ENCODE results near the gene RAD23A. TPM values are rescaled to one million over a fixed set of nuclear protein-coding genes. Genes with fewer than 3 reads are reported as not detected.

RAD23A gene
- total and polyA plus RNA-seq, 10 of the 15 experiments (the other 5 are each of a cell fraction or from before 2014, with no cell fraction given): 8.8 to 198 (median 119) TPM

DNA sequence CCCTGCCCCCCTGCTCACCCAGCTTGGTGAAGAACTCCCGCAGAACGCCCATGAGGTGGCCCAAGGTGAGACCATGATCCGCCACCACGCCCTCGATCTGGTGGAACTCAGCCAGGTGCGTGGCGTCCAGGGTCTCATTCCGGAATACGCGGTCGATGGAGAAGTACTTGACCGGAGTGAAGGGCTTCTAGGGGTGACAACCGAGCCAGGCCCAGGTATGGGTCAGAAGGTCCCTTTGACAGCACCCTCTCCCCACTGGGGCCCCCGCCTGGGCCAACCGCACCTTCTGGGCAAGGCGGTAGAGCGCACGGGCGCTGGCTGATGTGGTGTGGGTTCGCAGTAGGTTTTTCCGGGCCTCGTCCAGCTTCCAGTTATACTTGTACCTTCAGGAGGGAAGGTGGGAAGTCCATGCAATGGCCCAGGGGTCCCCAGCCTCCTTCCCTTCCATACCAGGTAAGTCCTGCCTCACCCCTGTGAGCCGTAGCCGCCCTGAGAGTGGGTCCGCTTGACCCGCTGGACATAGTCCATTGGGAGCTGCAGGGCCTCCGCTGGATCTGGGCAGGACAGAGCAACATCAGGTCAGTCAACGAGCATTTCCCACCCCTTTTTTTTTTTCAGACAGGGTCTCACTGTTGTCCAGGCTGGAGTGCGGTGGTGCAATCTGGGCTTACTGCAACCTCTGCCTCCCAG is 20.9 kb upstream of the RAD23A start:
- in situ Hi-C loops (cut with MboI) (no loop called here), intact Hi-C loops (cut with micrococcal nuclease; ENCODE audit: unreplicated experiment) (no loop called here)
- Histone ChIP-seq H3K27ac (ENCODE audit: control insufficient read depth, insufficient read depth) (no peak overlapping the region), H3K4me2 (ENCODE audit: control insufficient read depth, insufficient read depth) (no peak overlapping the region), H3K9ac (ENCODE audit: control insufficient read depth, insufficient read depth, low read length) (no peak overlapping the region), H3K27me3 (replicated peaks in 1 of 2; ENCODE audit: control insufficient read depth in 2 of 2, insufficient read depth in 2 of 2, low read length in 1 of 2) (no peaks in the 10 kb centered on the region), H3K4me3 (no peak overlapping the region), H4K20me1 (ENCODE audit: control insufficient read depth, insufficient read depth) (no peaks in the 10 kb centered on the region; the same call in 1 of the 2 replicates), H2AFZ (ENCODE audit: control insufficient read depth, low read depth, low read length) (no peak overlapping the region), H3K36me3 (ENCODE audit: control insufficient read depth in 2 of 2, insufficient read depth in 2 of 2, low read length in 1 of 2) (peaks cover 25 to 34% of the 10 kb centered on the region in 2 experiments), H3K9me3 (replicated peaks; ENCODE audit: control insufficient read depth, insufficient read depth, low read length) (no peaks in the 10 kb centered on the region), H3K79me2 (ENCODE audit: control insufficient read depth, insufficient read depth, low read length) (no peaks in the 10 kb centered on the region), H3K4me1 (ENCODE audit: control insufficient read depth, insufficient read depth, low read length) (no peaks in the 10 kb centered on the region)
- SMC1A ChIA-PET (ENCODE audit: uncharacterized antibody, unreplicated experiment): no interaction called here
- RAD21 ChIA-PET (ENCODE audit: unreplicated experiment): no interaction called here
- no peak for ATAC-seq
- no TSS peak for BruUV-seq (replicated peaks)
- FAIRE-seq: no peak
- no peak for DNase-seq (ENCODE audit: low read depth, low spot score)
- POLR2A ChIA-PET: no interaction called here
- TF ChIP-seq, protein P1, sequence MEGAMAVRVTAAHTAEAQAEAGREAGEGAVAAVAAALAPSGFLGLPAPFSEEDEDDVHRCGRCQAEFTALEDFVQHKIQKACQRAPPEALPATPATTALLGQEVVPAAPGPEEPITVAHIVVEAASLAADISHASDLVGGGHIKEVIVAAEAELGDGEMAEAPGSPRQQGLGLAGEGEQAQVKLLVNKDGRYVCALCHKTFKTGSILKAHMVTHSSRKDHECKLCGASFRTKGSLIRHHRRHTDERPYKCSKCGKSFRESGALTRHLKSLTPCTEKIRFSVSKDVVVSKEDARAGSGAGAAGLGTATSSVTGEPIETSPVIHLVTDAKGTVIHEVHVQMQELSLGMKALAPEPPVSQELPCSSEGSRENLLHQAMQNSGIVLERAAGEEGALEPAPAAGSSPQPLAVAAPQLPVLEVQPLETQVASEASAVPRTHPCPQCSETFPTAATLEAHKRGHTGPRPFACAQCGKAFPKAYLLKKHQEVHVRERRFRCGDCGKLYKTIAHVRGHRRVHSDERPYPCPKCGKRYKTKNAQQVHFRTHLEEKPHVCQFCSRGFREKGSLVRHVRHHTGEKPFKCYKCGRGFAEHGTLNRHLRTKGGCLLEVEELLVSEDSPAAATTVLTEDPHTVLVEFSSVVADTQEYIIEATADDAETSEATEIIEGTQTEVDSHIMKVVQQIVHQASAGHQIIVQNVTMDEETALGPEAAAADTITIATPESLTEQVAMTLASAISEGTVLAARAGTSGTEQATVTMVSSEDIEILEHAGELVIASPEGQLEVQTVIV (IDR thresholded peaks at IDR 0.05; ENCODE audit: borderline replicate concordance, partially characterized antibody): no peak
- no peak for TF ChIP-seq MTA3 (IDR thresholded peaks at IDR 0.05; ENCODE audit: borderline replicate concordance, low read length)
- no peak for TF ChIP-seq POU2F2 (IDR thresholded peaks at IDR 0.05; ENCODE audit: borderline replicate concordance, low read depth, low read length)
- TF ChIP-seq TAF1 (IDR thresholded peaks at IDR 0.05; ENCODE audit: borderline replicate concordance, low read depth, low read length): no peak
- no peak for TF ChIP-seq KDM1A (IDR thresholded peaks at IDR 0.05; ENCODE audit: borderline replicate concordance)
- no peak for TF ChIP-seq TBL1XR1 (IDR thresholded peaks at IDR 0.05; ENCODE audit: low read depth, low read length)
- TF ChIP-seq, protein P2, sequence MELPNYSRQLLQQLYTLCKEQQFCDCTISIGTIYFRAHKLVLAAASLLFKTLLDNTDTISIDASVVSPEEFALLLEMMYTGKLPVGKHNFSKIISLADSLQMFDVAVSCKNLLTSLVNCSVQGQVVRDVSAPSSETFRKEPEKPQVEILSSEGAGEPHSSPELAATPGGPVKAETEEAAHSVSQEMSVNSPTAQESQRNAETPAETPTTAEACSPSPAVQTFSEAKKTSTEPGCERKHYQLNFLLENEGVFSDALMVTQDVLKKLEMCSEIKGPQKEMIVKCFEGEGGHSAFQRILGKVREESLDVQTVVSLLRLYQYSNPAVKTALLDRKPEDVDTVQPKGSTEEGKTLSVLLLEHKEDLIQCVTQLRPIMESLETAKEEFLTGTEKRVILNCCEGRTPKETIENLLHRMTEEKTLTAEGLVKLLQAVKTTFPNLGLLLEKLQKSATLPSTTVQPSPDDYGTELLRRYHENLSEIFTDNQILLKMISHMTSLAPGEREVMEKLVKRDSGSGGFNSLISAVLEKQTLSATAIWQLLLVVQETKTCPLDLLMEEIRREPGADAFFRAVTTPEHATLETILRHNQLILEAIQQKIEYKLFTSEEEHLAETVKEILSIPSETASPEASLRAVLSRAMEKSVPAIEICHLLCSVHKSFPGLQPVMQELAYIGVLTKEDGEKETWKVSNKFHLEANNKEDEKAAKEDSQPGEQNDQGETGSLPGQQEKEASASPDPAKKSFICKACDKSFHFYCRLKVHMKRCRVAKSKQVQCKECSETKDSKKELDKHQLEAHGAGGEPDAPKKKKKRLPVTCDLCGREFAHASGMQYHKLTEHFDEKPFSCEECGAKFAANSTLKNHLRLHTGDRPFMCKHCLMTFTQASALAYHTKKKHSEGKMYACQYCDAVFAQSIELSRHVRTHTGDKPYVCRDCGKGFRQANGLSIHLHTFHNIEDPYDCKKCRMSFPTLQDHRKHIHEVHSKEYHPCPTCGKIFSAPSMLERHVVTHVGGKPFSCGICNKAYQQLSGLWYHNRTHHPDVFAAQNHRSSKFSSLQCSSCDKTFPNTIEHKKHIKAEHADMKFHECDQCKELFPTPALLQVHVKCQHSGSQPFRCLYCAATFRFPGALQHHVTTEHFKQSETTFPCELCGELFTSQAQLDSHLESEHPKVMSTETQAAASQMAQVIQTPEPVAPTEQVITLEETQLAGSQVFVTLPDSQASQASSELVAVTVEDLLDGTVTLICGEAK (IDR thresholded peaks at IDR 0.05; ENCODE audit: borderline replicate concordance): no peak
- no peak for TF ChIP-seq JUND (IDR thresholded peaks at IDR 0.05; ENCODE audit: low read depth, low read length)
- no peak for TF ChIP-seq MYB (IDR thresholded peaks at IDR 0.05; ENCODE audit: borderline replicate concordance, low read depth, low read length)
- TF ChIP-seq CEBPB (IDR thresholded peaks at IDR 0.05; ENCODE audit: borderline replicate concordance in 1 of 2, low read depth in 2 of 2, low read length in 2 of 2): no peak
- CTCF ChIA-PET: interaction anchor here (1.5 kb wide), 1 partner anchor 40 kb away, joined by 6 read pairs; no protein-coding TSS in a partner anchor
- WGBS (ENCODE audit: insufficient coverage, insufficient replicate concordance, low lambda C conversion rate, missing lambda C conversion rate): 98% methylated on average over 29 of the region's 29 CpGs

All from GM12878 (cell line).